Measurements from ENCODE around the gene SMG5.
"Not testable (repeated sequence)": the region's sequence is repeated elsewhere in the genome, so short reads cannot be mapped to it uniquely, and the experiment has no call there.

SMG5 gene

GRCh38 chr1:156282479-156283222 is at the start of gene SMG5:
Gene SMG5 (minus strand): TSS chr1:156282825. CDS start chr1:156282680, 145 bp downstream.
- Histone ChIP-seq H2AFZ (ENCODE audit: low read depth, low read length, severe bottlenecking) (peak within 1 kb of the TSS; percentile 72), H3K9me3 (ENCODE audit: insufficient read depth, low read length) (no peaks in the 10 kb centered on the region), H3K79me2 (ENCODE audit: insufficient read depth, low read length) (peaks cover 43% of the 10 kb centered on the region), H3K9me2 (replicated peaks; ENCODE audit: insufficient read depth, low read length) (no peaks in the 10 kb centered on the region), H4K20me1 (ENCODE audit: low read depth, low read length) (no peaks in the 10 kb centered on the region), H3K9ac (ENCODE audit: low read length) (peak within 1 kb of the TSS; percentile 90), H3F3A (ENCODE audit: insufficient read depth) (0 out of 2 replicates have a peak, but pooled peaks cover 4% of the 10 kb centered on the region), H3K4me2 (ENCODE audit: low read depth, low read length, poor library complexity, severe bottlenecking) (peak within 1 kb of the TSS; percentile 88), H3K27me3 (ENCODE audit: low read length) (no peaks in the 10 kb centered on the region), H3K27ac (ENCODE audit: low read depth, low read length) (peak within 1 kb of the TSS; percentile 66), H3K36me3 (ENCODE audit: low read length) (0 out of 2 replicates have a peak, but pooled peaks cover 8% of the 10 kb centered on the region), H3K4me3 (ENCODE audit: insufficient read depth, low read length, poor library complexity, severe bottlenecking) (peak within 1 kb of the TSS; percentile 99)
- no peak for TF ChIP-seq EZH2phosphoT487 (conservative IDR thresholded peaks at IDR 0.05; ENCODE audit: low read length)
- no peak for TF ChIP-seq CTCF (IDR thresholded peaks at IDR 0.05; ENCODE audit: insufficient read depth, low read length, poor library complexity, severe bottlenecking)

- H4K20me1 ChIP-seq (ENCODE audit: low read depth, low read length); H3K27me3 ChIP-seq (ENCODE audit: low read length); H2AFZ ChIP-seq (ENCODE audit: low read depth, low read length, severe bottlenecking); H3K4me3 ChIP-seq (ENCODE audit: insufficient read depth, low read length, poor library complexity, severe bottlenecking); H3K9ac ChIP-seq (ENCODE audit: low read length); H3K27ac ChIP-seq (ENCODE audit: low read depth, low read length); H3F3A ChIP-seq (ENCODE audit: insufficient read depth); H3K4me2 ChIP-seq (ENCODE audit: low read depth, low read length, poor library complexity, severe bottlenecking); H3K79me2 ChIP-seq (ENCODE audit: insufficient read depth, low read length); H3K9me3 ChIP-seq (ENCODE audit: insufficient read depth, low read length); H3K9me2 ChIP-seq (replicated peaks; ENCODE audit: insufficient read depth, low read length): not testable (repeated sequence)
- peaks cover 30% of the 10 kb centered on the region for H3K36me3 ChIP-seq (ENCODE audit: low read length)
These were observed 40.6 kb upstream of the SMG5 start for GRCh38 chr1:156323179-156323578.

GRCh38 chr1:156320560-156320959 is 37.9 kb upstream of the SMG5 start:
- Histone ChIP-seq H3K36me3 (ENCODE audit: low read length) (peaks cover 41% of the 10 kb centered on the region), H2AFZ (ENCODE audit: low read depth, low read length, severe bottlenecking) (no peak overlapping the region), H4K20me1 (ENCODE audit: low read depth, low read length) (no peaks in the 10 kb centered on the region), H3K4me3 (ENCODE audit: insufficient read depth, low read length, poor library complexity, severe bottlenecking) (no peak overlapping the region), H3K27me3 (ENCODE audit: low read length) (no peaks in the 10 kb centered on the region), H3K9me2 (replicated peaks; ENCODE audit: insufficient read depth, low read length) (no peaks in the 10 kb centered on the region), H3K9ac (ENCODE audit: low read length) (no peak overlapping the region), H3K9me3 (ENCODE audit: insufficient read depth, low read length) (no peaks in the 10 kb centered on the region), H3K27ac (ENCODE audit: low read depth, low read length) (no peak overlapping the region), H3K79me2 (ENCODE audit: insufficient read depth, low read length) (0 out of 2 replicates have a peak, but pooled peaks cover 3% of the 10 kb centered on the region), H3F3A (ENCODE audit: insufficient read depth) (peaks cover 4% of the 10 kb centered on the region; the same call in 1 of the 2 replicates), H3K4me2 (ENCODE audit: low read depth, low read length, poor library complexity, severe bottlenecking) (no peak overlapping the region)
- TF ChIP-seq EZH2phosphoT487 (conservative IDR thresholded peaks at IDR 0.05; ENCODE audit: low read length) (no peak), CTCF (IDR thresholded peaks at IDR 0.05; ENCODE audit: insufficient read depth, low read length, poor library complexity, severe bottlenecking) (no peak)

- H3K36me3 ChIP-seq (ENCODE audit: low read length) = peaks cover 39% of the 10 kb centered on the region
- H3K27ac ChIP-seq (ENCODE audit: low read depth, low read length) = no peak overlapping the region
- H3K9me2 ChIP-seq (replicated peaks; ENCODE audit: insufficient read depth, low read length) = no peaks in the 10 kb centered on the region
- H3F3A ChIP-seq (ENCODE audit: insufficient read depth) = peaks cover 4% of the 10 kb centered on the region; the same call in 1 of the 2 replicates
- H3K4me2 ChIP-seq (ENCODE audit: low read depth, low read length, poor library complexity, severe bottlenecking) = no peak overlapping the region
- 0 out of 2 replicates have a peak, but pooled peaks cover 3% of the 10 kb centered on the region for H3K79me2 ChIP-seq (ENCODE audit: insufficient read depth, low read length)
- no peak overlapping the region for H3K9ac ChIP-seq (ENCODE audit: low read length)
- H2AFZ ChIP-seq (ENCODE audit: low read depth, low read length, severe bottlenecking) = no peak overlapping the region
- TF ChIP-seq EZH2phosphoT487 (conservative IDR thresholded peaks at IDR 0.05; ENCODE audit: low read length) (no peak), CTCF (IDR thresholded peaks at IDR 0.05; ENCODE audit: insufficient read depth, low read length, poor library complexity, severe bottlenecking) (peak; percentile 46)
- no peaks in the 10 kb centered on the region for H3K27me3 ChIP-seq (ENCODE audit: low read length)
- no peaks in the 10 kb centered on the region for H4K20me1 ChIP-seq (ENCODE audit: low read depth, low read length)
- no peaks in the 10 kb centered on the region for H3K9me3 ChIP-seq (ENCODE audit: insufficient read depth, low read length)
- no peak overlapping the region for H3K4me3 ChIP-seq (ENCODE audit: insufficient read depth, low read length, poor library complexity, severe bottlenecking)
These were observed 37.0 kb upstream of the SMG5 start for GRCh38 chr1:156319664-156320063.

Measured in SU-DHL-6 (cell line).